Breast epithelium (tissue), 3 donors: ENCODE data around the gene SLC27A5.

Source experiments
- POLR2A ChIP-seq: fragments of 450-650 bp; IDR thresholded peaks from one replicate; pipeline ENCODE4 v1.6.1; 2016; ENCODE audit warnings: antibody characterized with exemption, mild to moderate bottlenecking, moderate library complexity
- POLR2AphosphoS5 ChIP-seq, 3 donors: sonication (generic); formaldehyde crosslinking; IDR thresholded peaks; one replicate each; pipeline ENCODE4 v1.6.1; 2017; ENCODE audit warnings: antibody characterized with exemption in 3 of 3
- TF ChIP-seq, protein P1 (sequence below), 3 donors: fragments of 450-650 bp; IDR thresholded peaks; one replicate each; pipeline ENCODE4 v1.5.1; 2016 to 2017; ENCODE audit warnings: antibody characterized with exemption in 3 of 3, mild to moderate bottlenecking in 3 of 3, moderate library complexity in 3 of 3

DNA sequence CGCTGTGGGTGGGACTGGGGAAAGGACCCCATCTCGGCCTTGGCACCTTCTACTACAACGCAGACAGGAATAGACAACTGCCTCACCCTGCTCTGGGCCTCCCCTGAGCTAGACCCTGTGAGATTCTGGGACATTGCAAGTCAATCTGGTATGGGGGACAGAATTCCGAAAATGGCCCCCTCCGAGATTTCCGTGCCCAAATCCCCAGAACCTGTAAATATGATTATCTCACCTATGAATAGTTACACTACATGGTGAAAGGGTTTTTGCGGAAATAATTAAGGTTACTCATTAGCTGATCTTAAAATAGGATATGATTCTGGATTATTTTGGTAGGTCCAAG is 8.4 kb upstream of the SLC27A5 start:
- TF ChIP-seq, protein P1, sequence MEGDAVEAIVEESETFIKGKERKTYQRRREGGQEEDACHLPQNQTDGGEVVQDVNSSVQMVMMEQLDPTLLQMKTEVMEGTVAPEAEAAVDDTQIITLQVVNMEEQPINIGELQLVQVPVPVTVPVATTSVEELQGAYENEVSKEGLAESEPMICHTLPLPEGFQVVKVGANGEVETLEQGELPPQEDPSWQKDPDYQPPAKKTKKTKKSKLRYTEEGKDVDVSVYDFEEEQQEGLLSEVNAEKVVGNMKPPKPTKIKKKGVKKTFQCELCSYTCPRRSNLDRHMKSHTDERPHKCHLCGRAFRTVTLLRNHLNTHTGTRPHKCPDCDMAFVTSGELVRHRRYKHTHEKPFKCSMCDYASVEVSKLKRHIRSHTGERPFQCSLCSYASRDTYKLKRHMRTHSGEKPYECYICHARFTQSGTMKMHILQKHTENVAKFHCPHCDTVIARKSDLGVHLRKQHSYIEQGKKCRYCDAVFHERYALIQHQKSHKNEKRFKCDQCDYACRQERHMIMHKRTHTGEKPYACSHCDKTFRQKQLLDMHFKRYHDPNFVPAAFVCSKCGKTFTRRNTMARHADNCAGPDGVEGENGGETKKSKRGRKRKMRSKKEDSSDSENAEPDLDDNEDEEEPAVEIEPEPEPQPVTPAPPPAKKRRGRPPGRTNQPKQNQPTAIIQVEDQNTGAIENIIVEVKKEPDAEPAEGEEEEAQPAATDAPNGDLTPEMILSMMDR (IDR thresholded peaks at IDR 0.05): peak in 1 of 3 donors; percentile 6
- TF ChIP-seq POLR2AphosphoS5 (IDR thresholded peaks at IDR 0.05) (no peak), POLR2A (no peak)
